ENCODE measurements around the gene F12.

The F12 gene

GRCh38 chr5:177410575-177410974 is 1.2 kb upstream of the F12 start:
- no peaks in the 10 kb centered on the region for H3K79me1 ChIP-seq (replicated peaks; ENCODE audit: low read length, poor library complexity, severe bottlenecking)
- no peaks in the 10 kb centered on the region for H3K9me3 ChIP-seq (ENCODE audit: control insufficient read depth, low read length)
- no peak overlapping the region for H2AFZ ChIP-seq (ENCODE audit: low read depth, low read length)
- H3K4me1 ChIP-seq (ENCODE audit: control insufficient read depth, insufficient read depth, low read depth, low read length), result no peaks in the 10 kb centered on the region
- no peak overlapping the region for H4K91ac ChIP-seq (ENCODE audit: low read length)
- no peak overlapping the region for H2BK15ac ChIP-seq (ENCODE audit: low read depth, poor library complexity, severe bottlenecking)
- H4K8ac ChIP-seq (ENCODE audit: low read length), result no peak overlapping the region
- 77% methylated on average over 3 of the region's 3 CpGs for WGBS
- H2BK12ac ChIP-seq (ENCODE audit: low read length in 2 of 2), result no peak overlapping the region
- H3K14ac ChIP-seq (ENCODE audit: low read length in 2 of 2), result no peak overlapping the region
- H3K18ac ChIP-seq (ENCODE audit: low read depth in 1 of 2, low read length in 2 of 2), result no peak overlapping the region
- H2BK5ac ChIP-seq (ENCODE audit: low read depth, low read length, poor library complexity, severe bottlenecking), result no peak overlapping the region
- H3K36me3 ChIP-seq (ENCODE audit: control insufficient read depth in 1 of 2, insufficient read depth in 2 of 2, low read depth in 1 of 2, low read length in 2 of 2), result no peaks in the 10 kb centered on the region
- no peak overlapping the region for H3K4me3 ChIP-seq (ENCODE audit: insufficient read depth in 1 of 2, low read depth in 1 of 2, low read length in 2 of 2)
- H3K23ac ChIP-seq (ENCODE audit: low read length in 2 of 2), result no peak overlapping the region
- DNase-seq, result no peak
- H3K27ac ChIP-seq (ENCODE audit: low read length, poor library complexity, severe bottlenecking), result no peak overlapping the region
- H3K4me2 ChIP-seq (ENCODE audit: low read length, poor library complexity, severe bottlenecking), result no peak overlapping the region
- H3K27me3 ChIP-seq (ENCODE audit: control insufficient read depth in 1 of 2, insufficient read depth in 1 of 2, low read length in 2 of 2), result peaks cover 0 to 57% of the 10 kb centered on the region in 2 experiments
- no peak overlapping the region for H3K4ac ChIP-seq (ENCODE audit: low read depth in 1 of 2, low read length in 2 of 2)
- no peak overlapping the region for H2BK120ac ChIP-seq (ENCODE audit: low read depth, low read length)
- H3K9ac ChIP-seq (ENCODE audit: low read length), result no peak overlapping the region
- no peak overlapping the region for H2AK5ac ChIP-seq (ENCODE audit: low read length, severe bottlenecking)

GRCh38 chr5:177405805-177406204 is 3.6 kb downstream of the F12 start:
- H3K27ac ChIP-seq (ENCODE audit: low read length, poor library complexity, severe bottlenecking), result no peak overlapping the region
- no peak overlapping the region for H3K18ac ChIP-seq (ENCODE audit: low read depth in 1 of 2, low read length in 2 of 2)
- no peak overlapping the region for H3K9ac ChIP-seq (ENCODE audit: low read length)
- H3K4me2 ChIP-seq (ENCODE audit: low read length, poor library complexity, severe bottlenecking), result no peak overlapping the region
- H2BK15ac ChIP-seq (ENCODE audit: low read depth, poor library complexity, severe bottlenecking), result no peak overlapping the region
- H2BK12ac ChIP-seq (ENCODE audit: low read length in 2 of 2), result no peak overlapping the region
- no peak overlapping the region for H2BK5ac ChIP-seq (ENCODE audit: low read depth, low read length, poor library complexity, severe bottlenecking)
- H2AK5ac ChIP-seq (ENCODE audit: low read length, severe bottlenecking), result peak overlapping the region; percentile 17
- no peaks in the 10 kb centered on the region for H3K9me3 ChIP-seq (ENCODE audit: control insufficient read depth, low read length)
- no peak overlapping the region for H4K91ac ChIP-seq (ENCODE audit: low read length)
- no peak overlapping the region for H2BK120ac ChIP-seq (ENCODE audit: low read depth, low read length)
- H3K4me1 ChIP-seq (ENCODE audit: control insufficient read depth, insufficient read depth, low read depth, low read length), result peaks cover 26% of the 10 kb centered on the region
- H3K4me3 ChIP-seq (ENCODE audit: insufficient read depth in 1 of 2, low read depth in 1 of 2, low read length in 2 of 2), result no peak overlapping the region
- 96% methylated on average over 5 of the region's 5 CpGs for WGBS
- no peak overlapping the region for H3K4ac ChIP-seq (ENCODE audit: low read depth in 1 of 2, low read length in 2 of 2)
- H3K79me1 ChIP-seq (replicated peaks; ENCODE audit: low read length, poor library complexity, severe bottlenecking), result no peaks in the 10 kb centered on the region
- peaks cover 0 to 3% of the 10 kb centered on the region in 2 experiments for H3K36me3 ChIP-seq (ENCODE audit: control insufficient read depth in 1 of 2, insufficient read depth in 2 of 2, low read depth in 1 of 2, low read length in 2 of 2)
- no peak overlapping the region for H3K14ac ChIP-seq (ENCODE audit: low read length in 2 of 2)
- H3K23ac ChIP-seq (ENCODE audit: low read length in 2 of 2), result no peak overlapping the region
- H4K8ac ChIP-seq (ENCODE audit: low read length), result no peak overlapping the region
- H2AFZ ChIP-seq (ENCODE audit: low read depth, low read length), result no peak overlapping the region
- peaks cover 0 to 76% of the 10 kb centered on the region in 2 experiments for H3K27me3 ChIP-seq (ENCODE audit: control insufficient read depth in 1 of 2, insufficient read depth in 1 of 2, low read length in 2 of 2)
- DNase-seq, result no peak

- H3K4me1 ChIP-seq (ENCODE audit: control insufficient read depth, insufficient read depth, low read depth, low read length), result peaks cover 27% of the 10 kb centered on the region
- no peak overlapping the region for H2BK12ac ChIP-seq (ENCODE audit: low read length in 2 of 2)
- WGBS, result 100% methylated on average over 1 of the region's 2 CpGs
- H3K4me2 ChIP-seq (ENCODE audit: low read length, poor library complexity, severe bottlenecking), result no peak overlapping the region
- no peak overlapping the region for H3K23ac ChIP-seq (ENCODE audit: low read length in 2 of 2)
- no peak overlapping the region for H4K8ac ChIP-seq (ENCODE audit: low read length)
- no peak overlapping the region for H3K4me3 ChIP-seq (ENCODE audit: insufficient read depth in 1 of 2, low read depth in 1 of 2, low read length in 2 of 2)
- peaks cover 0 to 79% of the 10 kb centered on the region in 2 experiments for H3K27me3 ChIP-seq (ENCODE audit: control insufficient read depth in 1 of 2, insufficient read depth in 1 of 2, low read length in 2 of 2)
- peaks cover 0 to 3% of the 10 kb centered on the region in 2 experiments for H3K36me3 ChIP-seq (ENCODE audit: control insufficient read depth in 1 of 2, insufficient read depth in 2 of 2, low read depth in 1 of 2, low read length in 2 of 2)
- DNase-seq, result no peak
- H2BK15ac ChIP-seq (ENCODE audit: low read depth, poor library complexity, severe bottlenecking), result peak overlapping the region; percentile 0
- H3K79me1 ChIP-seq (replicated peaks; ENCODE audit: low read length, poor library complexity, severe bottlenecking), result no peaks in the 10 kb centered on the region
- no peak overlapping the region for H3K9ac ChIP-seq (ENCODE audit: low read length)
- H3K27ac ChIP-seq (ENCODE audit: low read length, poor library complexity, severe bottlenecking), result no peak overlapping the region
- H3K14ac ChIP-seq (ENCODE audit: low read length in 2 of 2), result no peak overlapping the region
- H3K4ac ChIP-seq (ENCODE audit: low read depth in 1 of 2, low read length in 2 of 2), result no peak overlapping the region
- H3K18ac ChIP-seq (ENCODE audit: low read depth in 1 of 2, low read length in 2 of 2), result no peak overlapping the region
- no peak overlapping the region for H2AFZ ChIP-seq (ENCODE audit: low read depth, low read length)
- peak overlapping the region; percentile 66 for H4K91ac ChIP-seq (ENCODE audit: low read length)
- H2BK5ac ChIP-seq (ENCODE audit: low read depth, low read length, poor library complexity, severe bottlenecking), result no peak overlapping the region
- H3K9me3 ChIP-seq (ENCODE audit: control insufficient read depth, low read length), result no peaks in the 10 kb centered on the region
- H2BK120ac ChIP-seq (ENCODE audit: low read depth, low read length), result no peak overlapping the region
- H2AK5ac ChIP-seq (ENCODE audit: low read length, severe bottlenecking), result no peak overlapping the region
These were observed 4.1 kb downstream of the F12 start for GRCh38 chr5:177405312-177405711.

GRCh38 chr5:177404641-177405179 is 4.7 kb downstream of the F12 start:
- no peak overlapping the region for H3K14ac ChIP-seq (ENCODE audit: low read length in 2 of 2)
- peak overlapping the region; percentile 100 for H3K4me2 ChIP-seq (ENCODE audit: low read length, poor library complexity, severe bottlenecking)
- no peak for DNase-seq
- H4K91ac ChIP-seq (ENCODE audit: low read length), result peak overlapping the region; percentile 73
- peaks cover 0 to 3% of the 10 kb centered on the region in 2 experiments for H3K36me3 ChIP-seq (ENCODE audit: control insufficient read depth in 1 of 2, insufficient read depth in 2 of 2, low read depth in 1 of 2, low read length in 2 of 2)
- H2BK12ac ChIP-seq (ENCODE audit: low read length in 2 of 2), result peak overlapping the region in 1 of 2 experiments; percentile 35
- no peak overlapping the region for H2BK120ac ChIP-seq (ENCODE audit: low read depth, low read length)
- H2AK5ac ChIP-seq (ENCODE audit: low read length, severe bottlenecking), result no peak overlapping the region
- H2BK15ac ChIP-seq (ENCODE audit: low read depth, poor library complexity, severe bottlenecking), result peak overlapping the region; percentile 94
- H2BK5ac ChIP-seq (ENCODE audit: low read depth, low read length, poor library complexity, severe bottlenecking), result no peak overlapping the region
- H3K18ac ChIP-seq (ENCODE audit: low read depth in 1 of 2, low read length in 2 of 2), result peak overlapping the region; percentile 46 to 90
- H3K27ac ChIP-seq (ENCODE audit: low read length, poor library complexity, severe bottlenecking), result no peak overlapping the region
- peak overlapping the region; percentile 99 for H4K8ac ChIP-seq (ENCODE audit: low read length)
- H3K9me3 ChIP-seq (ENCODE audit: control insufficient read depth, low read length), result no peaks in the 10 kb centered on the region
- WGBS, result 56% methylated on average over 14 of the region's 16 CpGs
- H3K79me1 ChIP-seq (replicated peaks; ENCODE audit: low read length, poor library complexity, severe bottlenecking), result no peaks in the 10 kb centered on the region
- peak overlapping the region; percentile 68 for H3K9ac ChIP-seq (ENCODE audit: low read length)
- H3K27me3 ChIP-seq (ENCODE audit: control insufficient read depth in 1 of 2, insufficient read depth in 1 of 2, low read length in 2 of 2), result peaks cover 0 to 85% of the 10 kb centered on the region in 2 experiments
- H3K4me1 ChIP-seq (ENCODE audit: control insufficient read depth, insufficient read depth, low read depth, low read length), result peaks cover 28% of the 10 kb centered on the region
- peak overlapping the region; percentile 66 to 80 for H3K4me3 ChIP-seq (ENCODE audit: insufficient read depth in 1 of 2, low read depth in 1 of 2, low read length in 2 of 2)
- peak overlapping the region; percentile 83 for H2AFZ ChIP-seq (ENCODE audit: low read depth, low read length)
- peak overlapping the region in 1 of 2 experiments; percentile 79 for H3K4ac ChIP-seq (ENCODE audit: low read depth in 1 of 2, low read length in 2 of 2)
- no peak overlapping the region for H3K23ac ChIP-seq (ENCODE audit: low read length in 2 of 2)
